DOHH2 (cell line): ENCODE results near the gene GALNT9.

ENCODE experiments used
- H3F3A ChIP-seq: fragments of 200-600 bp; sonication (generic), shearing (Covaris generic); 2 replicates; pipeline ENCODE4 v1.6.0; 2016; ENCODE audit warnings: antibody characterized with exemption, mild to moderate bottlenecking; ENCODE audit not compliant: control insufficient read depth, insufficient read depth
- H3K27ac ChIP-seq: fragments of 200-600 bp; sonication (generic); 2 replicates; pipeline ENCODE4 v1.5.1; 2014; ENCODE audit warnings: low read depth, mild to moderate bottlenecking, low read length, moderate library complexity
- H3K27me3 ChIP-seq: fragments of 200-600 bp; sonication (generic); 2 replicates; pipeline ENCODE4 v1.6.1; 2014; ENCODE audit warnings: mild to moderate bottlenecking, low read length, mixed read lengths; ENCODE audit not compliant: control insufficient read depth
- H3K36me3 ChIP-seq: fragments of 200-600 bp; sonication (generic); 2 replicates; pipeline ENCODE4 v1.6.1; 2014; ENCODE audit warnings: mild to moderate bottlenecking, low read length, moderate library complexity, mixed read lengths; ENCODE audit not compliant: control insufficient read depth
- H3K4me1 ChIP-seq: fragments of 200-600 bp; sonication (generic); 2 replicates; pipeline ENCODE4 v1.6.1; 2014; ENCODE audit warnings: mild to moderate bottlenecking, low read length, mixed read lengths; ENCODE audit not compliant: control insufficient read depth
- H3K4me2 ChIP-seq: fragments of 200-600 bp; sonication (generic); 2 replicates; pipeline ENCODE4 v1.6.0; 2014; ENCODE audit warnings: mild to moderate bottlenecking, low read length, moderate library complexity
- H3K4me3 ChIP-seq: fragments of 200-600 bp; sonication (generic); 2 replicates; pipeline ENCODE4 v1.5.1; 2014; ENCODE audit warnings: mild to moderate bottlenecking, low read length, mixed read lengths
- H3K79me2 ChIP-seq: fragments of 200-600 bp; sonication (generic); 2 replicates; pipeline ENCODE4 v1.6.1; 2014; ENCODE audit warnings: mild to moderate bottlenecking, low read length, mixed read lengths; ENCODE audit not compliant: control insufficient read depth
- H3K9me2 ChIP-seq: fragments of 200-600 bp; sonication (generic); replicated peaks from 2 replicates; pipeline ENCODE4 v1.6.1; 2014; ENCODE audit warnings: mild to moderate bottlenecking, low read length, mixed read lengths; ENCODE audit not compliant: control insufficient read depth
- H3K9me3 ChIP-seq: fragments of 200-600 bp; sonication (generic); 2 replicates; pipeline ENCODE4 v1.6.1; 2014; ENCODE audit warnings: antibody characterized with exemption, low read length, mixed read lengths; ENCODE audit not compliant: control insufficient read depth, insufficient read depth
- H4K20me1 ChIP-seq: fragments of 200-600 bp; sonication (generic); 2 replicates; pipeline ENCODE4 v1.6.0; 2014; ENCODE audit warnings: low read depth, mild to moderate bottlenecking, antibody characterized with exemption, low read length, moderate library complexity; ENCODE audit not compliant: control insufficient read depth, insufficient read depth
- CTCF ChIP-seq: fragments of 200-600 bp; sonication (generic); IDR thresholded peaks from one replicate; pipeline ENCODE4 v1.5.1; 2014; ENCODE audit warnings: antibody characterized with exemption, mild to moderate bottlenecking, low read depth, low read length; ENCODE audit not compliant: poor library complexity, severe bottlenecking
- EZH2phosphoT487 ChIP-seq: fragments of 200-600 bp; sonication (generic); IDR thresholded peaks from 2 replicates; pipeline ENCODE4 v1.6.1; 2017; ENCODE audit warnings: borderline replicate concordance, mild to moderate bottlenecking, antibody characterized with exemption, low read length, moderate library complexity, mixed read lengths

Gene GALNT9

DNA sequence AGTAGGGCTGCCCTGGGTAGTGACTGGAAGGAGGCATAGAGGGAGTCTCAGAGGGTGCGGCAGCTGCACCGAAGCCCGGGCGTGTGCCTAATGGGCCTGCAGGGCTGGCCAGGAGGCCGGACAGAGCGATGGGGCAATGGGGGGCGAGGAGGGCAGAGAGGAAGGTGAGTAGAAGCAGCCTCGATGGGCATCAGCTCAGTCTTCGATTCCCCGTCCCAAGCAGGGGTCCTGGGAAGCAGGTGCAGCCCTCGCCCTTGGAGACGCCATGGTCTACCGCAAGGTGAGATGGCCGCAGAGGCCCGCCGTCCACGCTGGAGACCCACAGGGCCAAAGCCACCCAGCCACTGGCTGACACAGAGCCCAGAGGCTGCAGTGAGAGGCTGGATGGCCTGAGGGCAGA lies 70.8 kb downstream of the GALNT9 start:
- Histone ChIP-seq H3K9me3 (no peaks in the 10 kb centered on the region), H3K4me2 (no peak overlapping the region), H3K36me3 (no peaks in the 10 kb centered on the region), H3K27ac (no peak overlapping the region), H3K4me3 (no peak overlapping the region), H3K4me1 (no peaks in the 10 kb centered on the region), H3K79me2 (no peaks in the 10 kb centered on the region), H3K9me2 (no peaks in the 10 kb centered on the region), H3K27me3 (no peaks in the 10 kb centered on the region), H3F3A (no peaks in the 10 kb centered on the region), H4K20me1 (no peaks in the 10 kb centered on the region)
- TF ChIP-seq CTCF (no peak), EZH2phosphoT487 (no peak)

GRCh38 chr12:132257955-132258490 lies 71.4 kb downstream of the GALNT9 start:
- no peaks in the 10 kb centered on the region for H4K20me1 ChIP-seq
- no peaks in the 10 kb centered on the region for H3K79me2 ChIP-seq
- TF ChIP-seq CTCF, result no peak
- no peak for TF ChIP-seq EZH2phosphoT487
- no peak overlapping the region for H3K4me2 ChIP-seq
- no peaks in the 10 kb centered on the region for H3K9me2 ChIP-seq
- no peaks in the 10 kb centered on the region for H3K9me3 ChIP-seq
- H3K27ac ChIP-seq, result no peak overlapping the region
- H3K27me3 ChIP-seq, result no peaks in the 10 kb centered on the region
- no peaks in the 10 kb centered on the region for H3K36me3 ChIP-seq
- H3F3A ChIP-seq, result no peaks in the 10 kb centered on the region
- H3K4me3 ChIP-seq, result no peak overlapping the region
- no peaks in the 10 kb centered on the region for H3K4me1 ChIP-seq

- Histone ChIP-seq H3K4me3 (no peak overlapping the region), H3K36me3 (no peaks in the 10 kb centered on the region), H3K4me2 (no peak overlapping the region), H3K9me3 (no peaks in the 10 kb centered on the region), H3K9me2 (no peaks in the 10 kb centered on the region), H3K27me3 (no peaks in the 10 kb centered on the region), H4K20me1 (no peaks in the 10 kb centered on the region), H3K79me2 (no peaks in the 10 kb centered on the region), H3K27ac (no peak overlapping the region), H3F3A (no peaks in the 10 kb centered on the region), H3K4me1 (no peaks in the 10 kb centered on the region)
- TF ChIP-seq CTCF, result no peak
- no peak for TF ChIP-seq EZH2phosphoT487
Observed at GRCh38 chr12:132257206-132257954, 72.0 kb downstream of the GALNT9 start.
